ENCODE results near the gene E2F1.

The E2F1 gene

DNA sequence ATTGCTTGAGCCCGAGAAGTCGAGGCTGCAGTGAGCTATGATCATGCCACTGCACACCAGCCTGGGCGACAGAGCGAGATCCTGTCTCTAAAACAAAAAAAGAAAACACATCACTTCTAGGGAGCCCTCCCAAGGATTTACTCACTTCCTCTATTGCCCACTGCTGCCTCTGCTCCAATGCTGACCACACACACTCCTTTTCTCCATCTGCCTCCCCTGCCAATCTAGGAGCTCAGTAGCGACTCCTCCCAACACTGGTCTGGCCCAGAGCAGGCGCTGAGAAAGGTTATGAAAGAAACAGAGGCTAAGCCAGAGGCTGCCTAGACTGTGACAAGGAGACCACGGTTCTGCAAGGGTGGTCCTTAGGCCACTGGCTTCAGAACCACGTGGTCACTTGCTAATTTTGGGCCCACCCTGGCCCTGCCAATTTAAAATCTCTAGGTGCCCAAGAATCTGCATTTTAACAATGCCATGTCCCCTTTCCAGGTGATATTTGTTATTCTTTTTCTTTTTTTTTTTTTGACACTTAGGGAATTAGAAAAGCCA, 1.3 kb upstream of the E2F1 start:
- DNase-seq (ENCODE audit: low read depth): no peak

DNA sequence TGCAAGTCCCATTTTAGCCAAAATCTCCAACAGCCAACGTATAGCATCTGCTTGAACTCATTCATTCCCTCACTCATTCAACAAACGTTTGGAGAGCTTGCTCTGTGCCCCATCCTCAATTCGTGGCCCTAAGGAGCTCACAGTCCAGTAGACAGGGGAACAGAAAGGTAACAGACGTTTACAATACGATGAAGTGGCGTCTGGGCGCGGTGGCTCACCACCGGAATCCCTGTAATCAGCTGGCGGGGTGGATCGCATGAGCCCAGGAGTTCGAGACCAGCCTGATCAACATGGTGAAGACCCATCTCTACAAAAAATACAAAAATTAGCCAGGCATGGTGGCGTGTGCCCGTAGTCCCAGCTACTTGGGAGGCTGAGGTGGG, 790 bp upstream of the E2F1 start:
- DNase-seq (ENCODE audit: low read depth): no peak

GRCh38 chr20:33685328-33686099, 671 bp downstream of the E2F1 start:
- no peak for DNase-seq (ENCODE audit: low read depth)

- no peak for DNase-seq (ENCODE audit: low read depth)
Observed at GRCh38 chr20:33684533-33685327, 1.5 kb downstream of the E2F1 start.

- no peak for DNase-seq (ENCODE audit: low read depth)
Observed at GRCh38 chr20:33681728-33682353, 4.3 kb downstream of the E2F1 start.

DNA sequence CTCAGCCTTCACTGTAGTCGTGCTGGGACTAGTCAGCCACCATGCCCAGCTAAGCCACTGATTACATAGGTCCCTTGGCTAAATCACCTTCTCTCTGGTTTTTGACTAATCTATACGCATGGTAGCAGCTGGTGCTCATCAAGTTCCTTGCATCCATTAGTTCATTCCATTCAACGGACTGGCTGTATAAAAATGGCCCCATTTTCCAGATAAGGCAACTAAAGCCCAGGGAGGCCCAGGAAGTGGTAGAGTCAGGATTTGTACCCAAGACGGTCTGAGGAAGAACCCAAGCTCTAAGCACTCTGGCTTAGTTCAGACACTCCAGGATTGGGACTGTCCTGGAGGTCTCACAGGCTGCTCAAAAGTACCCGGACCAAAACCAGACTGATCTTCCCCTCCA, 4.9 kb downstream of the E2F1 start:
- no peak for DNase-seq (ENCODE audit: low read depth)

DNA sequence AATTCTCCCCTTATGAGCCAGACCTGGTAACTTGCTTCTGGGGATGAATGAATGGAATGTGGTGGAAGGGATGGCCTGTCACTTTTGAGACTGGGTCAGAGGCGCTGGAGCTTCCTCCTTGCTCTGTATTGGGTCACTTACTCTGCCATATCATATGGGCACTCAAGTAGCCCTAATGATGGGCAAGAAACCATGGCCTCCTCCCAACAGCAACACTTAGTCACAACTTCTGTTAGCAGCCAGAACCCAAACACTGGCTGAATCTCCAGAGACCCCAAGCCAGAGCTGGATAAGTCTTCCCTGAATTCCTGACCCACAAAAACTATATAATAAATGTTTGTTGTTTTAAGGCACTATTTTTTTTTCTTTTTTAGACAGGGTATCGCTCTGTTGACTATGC, 5.5 kb downstream of the E2F1 start:
- no peak for DNase-seq (ENCODE audit: low read depth)

GRCh38 chr20:33679758-33680485, 6.3 kb downstream of the E2F1 start:
- DNase-seq (ENCODE audit: low read depth): no peak

DNA sequence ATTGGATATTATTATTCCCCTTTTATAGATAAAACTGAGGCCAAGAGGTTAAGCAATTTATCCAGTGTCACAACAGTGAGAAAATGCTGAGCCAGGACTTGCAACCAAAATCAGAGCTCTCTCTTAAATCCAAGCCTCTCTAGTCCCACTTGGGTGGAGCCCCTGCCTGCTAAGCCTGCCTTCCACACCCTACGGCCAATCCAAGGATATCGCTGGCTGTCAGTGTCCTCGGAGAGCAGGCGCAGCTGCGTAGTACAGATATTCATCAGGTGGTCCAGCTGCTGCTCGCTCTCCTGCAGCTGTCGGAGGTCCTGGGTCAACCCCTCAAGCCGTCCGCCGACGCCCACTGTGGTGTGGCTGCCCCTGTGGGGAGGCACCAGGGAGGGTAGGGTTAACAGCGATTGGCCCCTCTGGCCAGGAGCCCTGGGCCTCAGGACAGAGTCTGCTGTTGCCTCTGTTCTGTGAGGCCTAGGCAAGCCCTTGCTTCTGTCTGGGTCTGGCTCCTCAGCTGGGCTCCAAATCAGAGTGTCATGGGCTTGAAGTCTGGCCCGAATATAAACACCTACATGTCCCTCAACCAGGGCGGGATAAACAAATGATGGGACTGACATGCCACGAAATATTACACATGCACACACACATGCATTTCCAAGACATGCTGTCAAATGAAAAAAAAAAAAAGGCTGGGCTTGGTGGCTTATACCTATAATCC, 8.0 kb downstream of the E2F1 start:
- DNase-seq (ENCODE audit: low read depth): no peak

- no peak for DNase-seq (ENCODE audit: low read depth)
Observed at GRCh38 chr20:33676652-33677645, 9.2 kb downstream of the E2F1 start.

DNA sequence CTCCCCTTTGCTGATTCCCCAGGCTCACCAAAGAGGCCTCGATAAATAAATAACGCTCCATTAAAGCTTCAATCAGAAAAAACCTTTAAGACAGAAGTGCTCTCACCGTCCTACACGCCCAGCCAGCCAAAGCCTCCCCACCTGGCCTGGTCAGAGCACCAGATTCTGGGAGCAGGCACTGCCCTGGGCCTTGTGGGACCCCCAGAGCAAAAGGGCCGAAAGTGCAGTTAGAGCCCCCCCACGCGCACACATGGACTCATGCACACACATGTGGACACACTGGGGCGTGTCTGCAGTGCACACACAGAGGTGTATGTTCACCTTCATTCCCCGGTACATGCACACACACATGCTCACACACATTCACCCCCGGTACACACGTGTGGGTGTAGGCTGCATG, 10.1 kb downstream of the E2F1 start:
- DNase-seq (ENCODE audit: low read depth): no peak

DNA sequence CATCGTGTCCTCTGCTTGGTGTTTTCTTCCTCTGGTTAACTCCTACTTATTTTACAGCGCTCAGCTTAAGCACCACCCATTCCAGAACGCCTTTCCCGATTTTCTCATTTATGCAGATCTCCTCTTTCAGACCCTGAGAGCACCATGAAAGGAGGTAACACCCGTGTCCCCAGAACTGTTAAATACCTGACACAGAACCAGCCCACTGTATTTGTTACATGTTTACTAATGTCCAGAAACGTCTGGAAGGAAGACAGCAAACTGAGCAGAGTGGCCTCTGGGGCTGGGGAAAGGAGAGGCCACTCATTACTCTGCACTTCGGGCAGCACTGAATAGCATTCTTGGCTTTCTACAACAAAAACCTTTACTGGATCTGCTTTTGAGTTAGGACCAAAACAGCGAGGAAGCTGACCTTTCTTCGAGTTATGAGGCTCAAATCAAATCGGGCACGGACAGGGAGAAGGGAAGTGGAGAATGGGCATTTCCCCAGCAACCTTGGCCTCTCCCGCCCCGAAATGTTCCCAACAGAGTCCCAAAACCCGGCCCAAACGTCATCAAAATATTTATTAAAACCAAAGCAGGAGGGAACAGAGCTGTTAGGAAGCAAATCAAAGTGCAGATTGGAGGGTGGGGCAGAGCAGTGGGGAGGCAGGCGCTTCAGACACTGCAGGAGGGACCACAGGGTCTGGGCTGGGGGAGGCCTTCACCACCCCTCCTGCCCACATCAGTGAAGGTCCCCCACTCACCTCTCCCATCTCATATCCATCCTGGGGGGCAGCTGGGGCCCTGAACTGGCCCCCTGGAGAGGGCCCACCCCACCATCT, 10.8 kb downstream of the E2F1 start:
- no peak for DNase-seq (ENCODE audit: low read depth)

GRCh38 chr20:33674294-33675135, 11.7 kb downstream of the E2F1 start, which contains the start of gene NECAB3:
Gene NECAB3, minus strand, starts transcription at chr20:33674428. Its CDS starts 76 bp downstream, at chr20:33674352.
- DNase-seq (ENCODE audit: low read depth): no peak

DNA sequence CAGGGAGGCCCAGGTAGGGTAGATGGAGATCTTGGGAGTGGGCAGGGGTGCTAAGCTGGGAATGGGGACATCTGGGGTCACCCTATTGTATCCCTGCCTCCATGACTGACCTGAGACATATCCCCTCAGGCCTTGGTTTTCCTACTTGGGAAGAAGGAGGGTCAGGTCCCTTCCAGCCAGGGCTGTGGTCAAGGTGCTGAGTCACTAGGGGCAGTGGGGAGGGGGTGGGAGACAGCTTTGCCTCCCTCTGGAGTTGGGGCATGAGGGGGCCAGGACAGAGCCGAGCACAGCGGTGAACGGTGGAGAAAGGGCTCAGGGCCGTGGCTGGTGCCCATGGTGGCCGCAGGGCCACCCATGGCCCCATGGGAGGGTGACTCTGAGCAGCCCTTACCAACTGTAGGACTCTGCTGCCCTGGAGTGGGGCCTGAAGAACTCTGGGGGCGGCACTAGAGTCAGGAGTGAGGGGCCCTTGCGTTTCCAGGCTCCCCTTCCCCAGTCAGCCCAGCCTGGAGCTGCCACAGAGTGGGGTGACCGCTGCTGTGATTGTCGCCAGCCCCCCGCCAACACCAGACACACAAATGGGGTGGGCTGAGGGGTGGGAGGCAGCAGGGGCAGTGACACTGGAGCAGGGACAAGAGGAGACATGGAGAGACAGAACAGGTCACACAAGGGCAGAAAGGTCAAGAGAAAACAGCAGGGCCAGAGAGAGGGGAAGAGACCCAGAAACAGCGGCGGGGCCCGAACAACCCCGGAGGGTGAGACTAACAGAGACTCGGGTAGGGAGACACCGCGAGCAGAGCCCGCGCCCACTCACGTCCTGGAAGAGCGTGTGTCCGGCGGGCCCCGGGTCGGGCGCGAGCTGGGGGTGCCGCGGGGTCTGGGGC, 12.5 kb downstream of the E2F1 start:
- DNase-seq (ENCODE audit: low read depth): no peak

- no peak for DNase-seq (ENCODE audit: low read depth)
Observed at GRCh38 chr20:33673114-33673409, 13.1 kb downstream of the E2F1 start.

DNA sequence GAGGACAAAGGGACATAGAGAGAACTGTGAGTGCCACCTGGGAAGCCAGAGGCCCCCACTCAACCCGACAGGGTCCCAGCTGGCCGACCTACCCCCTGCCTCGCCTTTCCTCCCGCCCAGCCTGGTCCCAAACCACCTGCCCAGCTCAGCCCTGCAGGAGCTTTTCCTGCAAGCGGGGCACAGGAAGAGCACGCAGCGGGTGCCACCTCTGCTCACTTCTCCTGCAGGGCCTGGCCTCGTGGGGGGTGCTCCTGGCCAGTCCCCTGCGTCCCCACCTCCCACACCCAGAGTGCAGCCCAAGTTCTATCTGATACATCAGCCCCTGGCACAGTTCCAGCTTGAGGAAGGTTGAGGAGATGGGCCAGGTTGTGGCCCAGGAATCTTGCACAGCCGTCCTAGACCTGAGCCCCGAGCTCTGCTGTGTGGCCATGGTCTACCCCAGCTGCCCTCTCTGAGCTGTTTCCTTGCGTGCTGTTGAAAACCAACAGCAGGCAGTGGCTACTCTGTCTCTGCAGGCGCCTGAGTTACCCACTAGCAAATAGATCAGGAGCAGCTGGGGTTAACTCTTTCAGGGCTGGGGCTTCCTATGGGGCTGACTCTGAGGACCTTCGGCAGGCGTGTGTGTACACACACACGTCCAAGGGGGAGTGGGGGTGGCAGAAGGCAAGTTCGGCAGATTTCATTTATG, 13.6 kb downstream of the E2F1 start:
- no peak for DNase-seq (ENCODE audit: low read depth)

All from stimulated activated CD8-positive, alpha-beta memory T cell treated with anti-CD3 and anti-CD28 coated beads, Interleukin-15, amount 100 ng/mL, for 24 hours (primary cell).